Mucosa of descending colon (tissue), 3 donors: ENCODE measurements around the gene RAB27A. TPM values are rescaled to one million over a fixed set of nuclear protein-coding genes. Genes with fewer than 3 reads are reported as not detected.
"Not testable (repeated sequence)": the region's sequence is repeated elsewhere in the genome, so short reads cannot be mapped to it uniquely, and the experiment has no call there.

Source experiments
- ATAC-seq: fragments of 200-7000 bp; cut with Tn5 transposase; one replicate; pipeline ENCODE4 v1.9.1; 2020; ENCODE audit warnings: mild to moderate bottlenecking, moderate library complexity
- DNase-seq, 3 donors: peaks; one replicate each; pipeline ENCODE4 v3.0.0-alpha.2; 2020
- H3K36me3 ChIP-seq: fragments of 200-600 bp; one replicate; pipeline ENCODE4 v1.8.0; 2021; ENCODE audit warnings: low read depth, mild to moderate bottlenecking
- H3K4me1 ChIP-seq: fragments of 200-600 bp; one replicate; pipeline ENCODE4 v1.8.0; 2021; ENCODE audit warnings: low read depth, mild to moderate bottlenecking
- H3K4me3 ChIP-seq: fragments of 200-600 bp; one replicate; pipeline ENCODE4 v1.8.0; 2021; ENCODE audit warnings: mild to moderate bottlenecking
- H3K9me3 ChIP-seq: fragments of 200-600 bp; one replicate; pipeline ENCODE4 v1.8.0; 2021; ENCODE audit warnings: mild to moderate bottlenecking
- intact Hi-C, 2 donors: fragments of 100-400 bp; cut with DNase I in 1 of 2; cut with micrococcal nuclease in 1 of 2; formaldehyde crosslinking; loops; one replicate each; pipeline versions ENCODE4 v1.11.0 to v1.11.1; 2022; cut with DNase I, micrococcal nuclease
- total RNA-seq, 3 donors: library from RNA; stranded (reverse); fragmentation: NEBNext Ultra II Directional in 2 of 3; extraction: Animal tissue kit (Norgen Biotek cat#: 25700) in 2 of 3; gene quantifications; one replicate each; pipeline versions ENCODE4 v1.2.1 to v1.2.4, GENCODE V29; 2021 to 2023
- TF ChIP-seq, protein P1 (sequence below): fragments of 200-600 bp; IDR thresholded peaks from one replicate; pipeline ENCODE4 v1.8.0; 2022; ENCODE audit warnings: antibody characterized with exemption, mild to moderate bottlenecking
- donor health status: DM: no; HTN: no; CAD: no; lungs with moderate emphysema.
- donor health status: DM: no; HTN: no; CAD: no.
- donor health status: DM: no; HTN: yes; CAD: no.

Gene RAB27A
- total RNA-seq, 3 donors from 2014 or later = 39.0 to 59.8 (median 56.7) TPM

DNA sequence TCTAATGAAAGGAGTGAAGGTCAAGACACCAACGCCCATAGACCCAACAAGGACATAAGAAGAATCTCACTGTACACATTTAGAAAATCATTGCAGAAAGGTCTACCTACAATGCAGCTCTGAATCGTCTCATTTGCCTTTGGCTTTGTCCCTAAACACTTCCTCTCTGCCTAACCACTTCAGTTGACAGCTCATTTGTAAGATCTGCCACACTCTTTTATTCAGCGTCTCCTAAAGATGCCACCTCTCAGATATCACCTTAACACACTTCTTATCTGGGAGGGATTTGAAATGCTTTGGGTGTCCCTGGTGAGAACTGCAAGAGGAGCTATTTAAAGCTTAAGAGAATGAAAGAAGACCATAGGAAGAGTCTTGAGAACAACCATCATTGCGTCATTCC is 38.7 kb downstream of the RAB27A start:
- Histone ChIP-seq H3K36me3 (no peaks in the 10 kb centered on the region), H3K4me1 (peaks cover 34% of the 10 kb centered on the region), H3K4me3 (no peak overlapping the region), H3K9me3 (no peaks in the 10 kb centered on the region)
- ATAC-seq (peak; percentile 38), DNase-seq (no peak)
- intact Hi-C loops = no loop called here
- TF ChIP-seq, protein P1, sequence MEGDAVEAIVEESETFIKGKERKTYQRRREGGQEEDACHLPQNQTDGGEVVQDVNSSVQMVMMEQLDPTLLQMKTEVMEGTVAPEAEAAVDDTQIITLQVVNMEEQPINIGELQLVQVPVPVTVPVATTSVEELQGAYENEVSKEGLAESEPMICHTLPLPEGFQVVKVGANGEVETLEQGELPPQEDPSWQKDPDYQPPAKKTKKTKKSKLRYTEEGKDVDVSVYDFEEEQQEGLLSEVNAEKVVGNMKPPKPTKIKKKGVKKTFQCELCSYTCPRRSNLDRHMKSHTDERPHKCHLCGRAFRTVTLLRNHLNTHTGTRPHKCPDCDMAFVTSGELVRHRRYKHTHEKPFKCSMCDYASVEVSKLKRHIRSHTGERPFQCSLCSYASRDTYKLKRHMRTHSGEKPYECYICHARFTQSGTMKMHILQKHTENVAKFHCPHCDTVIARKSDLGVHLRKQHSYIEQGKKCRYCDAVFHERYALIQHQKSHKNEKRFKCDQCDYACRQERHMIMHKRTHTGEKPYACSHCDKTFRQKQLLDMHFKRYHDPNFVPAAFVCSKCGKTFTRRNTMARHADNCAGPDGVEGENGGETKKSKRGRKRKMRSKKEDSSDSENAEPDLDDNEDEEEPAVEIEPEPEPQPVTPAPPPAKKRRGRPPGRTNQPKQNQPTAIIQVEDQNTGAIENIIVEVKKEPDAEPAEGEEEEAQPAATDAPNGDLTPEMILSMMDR = no peak

DNA sequence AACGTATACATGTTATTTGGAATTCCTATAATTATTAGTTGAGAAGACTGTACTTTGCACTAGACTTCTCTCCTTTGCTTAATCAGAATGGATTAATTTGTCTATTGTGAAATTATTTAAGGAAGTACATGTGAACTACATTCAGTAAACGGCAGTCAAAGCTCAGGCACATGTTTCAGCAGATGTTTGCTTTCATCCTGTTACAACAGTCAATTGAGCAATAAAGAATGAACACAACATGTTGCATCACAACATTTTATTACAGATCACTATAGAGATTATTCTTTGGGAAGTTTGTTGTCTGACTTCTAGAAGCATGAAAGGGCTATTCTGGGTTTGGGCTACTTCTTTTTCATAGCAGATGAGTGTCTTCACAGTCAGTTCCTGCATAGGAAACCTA is 39.2 kb downstream of the RAB27A start:
- H3K9me3 ChIP-seq = no peaks in the 10 kb centered on the region
- intact Hi-C loops = no loop called here
- H3K4me3 ChIP-seq = no peak overlapping the region
- H3K4me1 ChIP-seq = peaks cover 30% of the 10 kb centered on the region
- TF ChIP-seq, protein P1 = no peak
- H3K36me3 ChIP-seq = no peaks in the 10 kb centered on the region
- peak in 1 of 3 donors; percentile 39 for DNase-seq
- ATAC-seq = peak; percentile 87

DNA sequence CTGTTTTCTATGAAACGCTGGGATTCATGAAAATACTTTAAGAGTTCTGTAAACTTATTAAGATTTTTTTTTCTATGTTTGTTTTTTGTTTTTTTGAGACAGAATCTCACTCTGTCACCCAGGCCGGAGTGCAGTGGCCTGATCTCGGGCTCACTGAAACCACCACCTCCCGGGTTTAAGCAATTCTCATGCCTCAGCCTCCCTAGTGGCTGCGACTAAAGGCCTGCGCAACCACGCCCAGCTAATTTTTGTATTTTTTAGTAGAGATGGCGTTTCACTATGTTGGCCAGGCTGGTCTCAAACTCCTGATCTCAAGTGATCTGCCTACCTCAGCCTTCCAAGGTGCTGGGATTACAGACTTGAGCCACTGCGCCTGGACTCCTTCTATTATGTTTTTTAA is 39.7 kb downstream of the RAB27A start:
- H3K36me3 ChIP-seq, H3K4me3 ChIP-seq, intact Hi-C loops, H3K9me3 ChIP-seq, DNase-seq, ATAC-seq: not testable (repeated sequence)
- H3K4me1 ChIP-seq = peaks cover 30% of the 10 kb centered on the region

DNA sequence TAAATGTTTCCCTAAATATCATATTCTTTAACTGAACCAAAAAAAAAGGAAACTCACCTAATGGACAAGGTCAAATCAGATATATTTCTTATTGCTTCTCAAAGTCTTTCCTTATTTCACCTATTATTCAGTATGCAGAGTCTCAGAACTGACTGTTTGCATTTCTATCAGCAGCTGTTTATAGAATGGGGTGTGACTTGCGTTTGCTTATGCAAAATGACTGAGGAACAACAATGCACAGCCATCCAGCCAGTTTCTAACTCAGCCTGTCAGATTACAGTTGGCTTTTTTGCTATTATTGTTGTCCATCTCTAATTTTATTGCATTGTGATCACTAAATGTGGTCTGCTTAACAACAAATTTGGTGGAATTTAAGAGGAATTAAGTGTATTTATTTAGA is 40.7 kb downstream of the RAB27A start:
- TF ChIP-seq, protein P1 = no peak
- Histone ChIP-seq H3K36me3 (no peaks in the 10 kb centered on the region), H3K4me3 (no peak overlapping the region), H3K4me1 (peaks cover 30% of the 10 kb centered on the region), H3K9me3 (no peaks in the 10 kb centered on the region)
- intact Hi-C loops = no loop called here
- DNase-seq (no peak), ATAC-seq (peak; percentile 66)

DNA sequence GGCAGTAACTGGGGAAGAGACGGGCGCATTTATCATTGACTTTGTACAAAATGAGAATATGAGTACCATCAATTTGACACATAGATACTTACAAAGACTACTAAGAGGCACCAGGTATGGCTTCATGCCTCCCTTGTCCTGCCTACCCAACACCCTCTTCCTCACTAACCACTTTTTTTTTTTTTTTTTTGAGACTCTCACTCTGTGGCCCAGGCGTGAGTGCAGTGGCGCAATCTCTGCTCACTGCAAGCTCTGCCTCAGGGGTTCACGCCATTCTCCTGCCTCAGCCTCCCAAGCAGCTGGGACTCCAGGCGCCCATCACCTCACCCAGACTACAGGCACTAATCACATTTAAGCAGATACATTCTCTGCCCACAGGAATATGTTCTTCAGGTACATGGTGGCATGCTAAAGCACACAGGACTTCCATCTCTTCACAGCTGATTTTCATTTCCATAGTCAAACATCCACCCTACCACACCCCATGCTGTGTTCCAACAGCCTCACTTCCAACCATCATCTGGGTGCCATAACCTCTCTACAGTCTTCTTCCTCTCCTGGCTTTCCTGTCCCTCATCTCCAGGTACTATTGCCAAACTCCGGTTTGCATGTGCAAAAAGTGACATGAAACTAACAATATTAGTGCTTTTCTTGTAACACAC is 41.7 kb downstream of the RAB27A start:
- intact Hi-C loops = no loop called here
- Histone ChIP-seq H3K4me1 (peaks cover 30% of the 10 kb centered on the region), H3K36me3 (no peaks in the 10 kb centered on the region), H3K9me3 (no peaks in the 10 kb centered on the region), H3K4me3 (no peak overlapping the region)
- TF ChIP-seq, protein P1 = no peak
- peak in 1 of 3 donors; percentile 34 for DNase-seq
- ATAC-seq = peak; percentile 53

DNA sequence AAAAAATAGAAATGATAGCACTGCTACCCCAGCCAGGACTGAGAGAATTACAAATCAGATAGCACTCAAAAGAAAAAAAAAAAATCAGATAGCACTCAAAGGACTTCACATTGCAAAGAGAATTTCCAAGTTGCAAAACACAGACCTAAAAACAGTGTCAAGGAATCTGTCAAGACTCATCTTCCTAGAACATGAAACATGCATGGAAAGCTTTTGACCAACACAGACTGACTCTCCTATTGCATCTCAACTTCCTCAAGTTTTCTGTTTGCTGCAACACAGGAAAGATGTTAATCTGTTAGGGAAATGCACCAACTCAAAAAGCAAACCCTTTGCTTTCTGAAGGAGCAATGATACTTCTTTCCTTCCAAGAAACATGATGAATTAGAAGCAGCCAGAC is 42.3 kb downstream of the RAB27A start:
- intact Hi-C loops = no loop called here
- TF ChIP-seq, protein P1 = no peak
- Histone ChIP-seq H3K9me3 (no peaks in the 10 kb centered on the region), H3K36me3 (no peaks in the 10 kb centered on the region), H3K4me1 (peaks cover 30% of the 10 kb centered on the region), H3K4me3 (no peak overlapping the region)
- ATAC-seq (no peak), DNase-seq (no peak)
